Fibroblast of gingiva (primary cell): Measurements from ENCODE around the gene ABCA6.
"Not testable (repeated sequence)": the region's sequence is repeated elsewhere in the genome, so short reads cannot be mapped to it uniquely, and the experiment has no call there.

Source experiments
- DNase-seq: peaks from one replicate; pipeline ENCODE4 v3.0.0-alpha.2; 2011; ENCODE audit warnings: low read depth

ABCA6 gene, protein sequence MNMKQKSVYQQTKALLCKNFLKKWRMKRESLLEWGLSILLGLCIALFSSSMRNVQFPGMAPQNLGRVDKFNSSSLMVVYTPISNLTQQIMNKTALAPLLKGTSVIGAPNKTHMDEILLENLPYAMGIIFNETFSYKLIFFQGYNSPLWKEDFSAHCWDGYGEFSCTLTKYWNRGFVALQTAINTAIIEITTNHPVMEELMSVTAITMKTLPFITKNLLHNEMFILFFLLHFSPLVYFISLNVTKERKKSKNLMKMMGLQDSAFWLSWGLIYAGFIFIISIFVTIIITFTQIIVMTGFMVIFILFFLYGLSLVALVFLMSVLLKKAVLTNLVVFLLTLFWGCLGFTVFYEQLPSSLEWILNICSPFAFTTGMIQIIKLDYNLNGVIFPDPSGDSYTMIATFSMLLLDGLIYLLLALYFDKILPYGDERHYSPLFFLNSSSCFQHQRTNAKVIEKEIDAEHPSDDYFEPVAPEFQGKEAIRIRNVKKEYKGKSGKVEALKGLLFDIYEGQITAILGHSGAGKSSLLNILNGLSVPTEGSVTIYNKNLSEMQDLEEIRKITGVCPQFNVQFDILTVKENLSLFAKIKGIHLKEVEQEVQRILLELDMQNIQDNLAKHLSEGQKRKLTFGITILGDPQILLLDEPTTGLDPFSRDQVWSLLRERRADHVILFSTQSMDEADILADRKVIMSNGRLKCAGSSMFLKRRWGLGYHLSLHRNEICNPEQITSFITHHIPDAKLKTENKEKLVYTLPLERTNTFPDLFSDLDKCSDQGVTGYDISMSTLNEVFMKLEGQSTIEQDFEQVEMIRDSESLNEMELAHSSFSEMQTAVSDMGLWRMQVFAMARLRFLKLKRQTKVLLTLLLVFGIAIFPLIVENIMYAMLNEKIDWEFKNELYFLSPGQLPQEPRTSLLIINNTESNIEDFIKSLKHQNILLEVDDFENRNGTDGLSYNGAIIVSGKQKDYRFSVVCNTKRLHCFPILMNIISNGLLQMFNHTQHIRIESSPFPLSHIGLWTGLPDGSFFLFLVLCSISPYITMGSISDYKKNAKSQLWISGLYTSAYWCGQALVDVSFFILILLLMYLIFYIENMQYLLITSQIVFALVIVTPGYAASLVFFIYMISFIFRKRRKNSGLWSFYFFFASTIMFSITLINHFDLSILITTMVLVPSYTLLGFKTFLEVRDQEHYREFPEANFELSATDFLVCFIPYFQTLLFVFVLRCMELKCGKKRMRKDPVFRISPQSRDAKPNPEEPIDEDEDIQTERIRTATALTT (N-terminal part only)

DNA sequence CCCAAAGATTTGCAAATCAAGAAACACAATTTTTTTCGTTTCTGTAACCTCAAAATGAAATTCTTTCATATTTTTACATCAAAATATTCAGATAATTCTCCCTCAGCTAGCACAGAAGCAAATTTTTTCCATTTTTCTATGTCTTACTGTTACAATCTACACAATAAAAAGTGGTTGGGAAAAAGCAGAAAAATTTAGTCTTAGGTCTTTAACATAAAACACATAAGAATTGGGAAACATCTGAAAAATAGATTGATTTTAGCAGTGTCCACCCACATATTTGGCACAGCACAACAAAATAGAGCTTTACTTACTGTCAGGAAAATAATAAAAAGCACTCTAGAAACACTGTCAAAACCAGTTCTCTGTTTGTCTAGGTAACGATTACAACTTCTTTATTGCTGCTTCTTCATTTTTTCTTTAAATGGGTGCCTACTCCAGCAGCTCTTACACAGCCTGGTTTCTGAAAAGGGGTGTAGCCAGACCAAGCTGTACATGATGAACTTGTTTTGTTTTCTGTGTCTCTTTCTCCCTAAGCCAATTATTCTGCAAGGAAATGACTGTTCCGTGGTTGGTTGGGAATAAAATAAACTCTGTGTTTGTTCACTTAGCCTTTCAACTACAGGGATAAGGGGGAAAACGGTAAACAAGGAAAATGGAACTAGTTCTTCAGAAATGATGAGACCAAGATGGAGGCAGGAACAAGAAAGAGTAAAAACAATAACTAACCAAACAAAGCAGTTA, at the start of gene ABCA6:
Gene ABCA6, minus strand, starts transcription at position 465 of the 744 bp plus-strand sequence. CDS start 1,192 bp downstream, outside the sequence.
- peak; percentile 76 for DNase-seq

GRCh38 chr17:69188796-69189195, 47.1 kb upstream of the ABCA6 start:
- DNase-seq, result no peak

DNA sequence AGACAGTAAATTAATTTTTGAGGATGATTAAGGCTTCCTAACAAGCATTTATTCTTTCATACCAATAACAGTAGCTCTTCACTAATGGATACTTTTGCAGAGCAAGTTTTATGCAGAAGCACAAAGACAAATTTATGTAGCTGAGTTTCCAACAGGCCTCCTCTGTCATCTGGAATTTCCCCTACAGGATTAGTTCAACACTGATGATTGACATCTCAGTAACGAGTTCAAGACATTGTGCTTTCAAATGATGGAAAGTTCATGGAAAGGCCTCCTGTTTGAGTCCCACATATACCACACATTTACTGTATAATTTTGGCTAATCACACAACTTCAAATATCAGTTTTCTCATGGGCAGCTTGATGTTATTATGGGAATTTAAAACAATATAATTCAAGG, 46.4 kb upstream of the ABCA6 start:
- DNase-seq, result no peak

DNA sequence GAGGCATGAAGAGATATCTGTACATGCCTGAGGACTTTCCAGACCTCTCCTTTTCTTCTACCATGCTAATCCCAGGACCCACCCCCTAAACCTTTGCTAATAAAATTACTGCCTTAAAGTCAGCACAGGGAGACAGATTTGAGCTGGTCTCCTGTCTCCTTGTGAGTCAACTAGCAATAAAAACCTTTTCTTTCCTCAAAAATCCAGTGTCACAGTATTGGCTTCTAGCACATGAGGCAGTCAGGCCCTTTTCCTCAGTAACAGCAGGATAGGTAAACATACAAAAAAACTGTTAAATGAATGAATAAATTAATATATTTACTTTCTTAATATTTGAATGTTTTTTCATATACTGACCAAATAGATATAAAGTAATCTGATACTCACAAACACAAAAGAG, 45.6 kb upstream of the ABCA6 start:
- no peak for DNase-seq

- peak; percentile 47 for DNase-seq
Observed at GRCh38 chr17:69179227-69179952, 37.7 kb upstream of the ABCA6 start.

DNA sequence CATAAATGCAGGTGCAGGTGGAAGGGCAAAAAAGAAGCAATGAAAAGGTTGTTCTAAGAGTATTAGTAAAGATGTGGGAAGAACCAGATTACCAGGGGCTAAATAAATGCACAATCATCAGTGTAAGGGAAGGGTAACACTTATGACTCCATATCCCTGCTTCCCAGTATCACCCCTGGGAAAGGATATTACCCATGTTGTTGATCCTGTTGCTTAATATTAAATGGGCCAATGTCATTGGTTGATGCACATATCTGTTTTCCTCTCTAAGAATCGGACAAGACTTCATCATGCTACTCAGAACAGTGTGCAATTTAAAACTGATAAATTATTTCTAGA, 34.7 kb upstream of the ABCA6 start:
- DNase-seq, result no peak

DNA sequence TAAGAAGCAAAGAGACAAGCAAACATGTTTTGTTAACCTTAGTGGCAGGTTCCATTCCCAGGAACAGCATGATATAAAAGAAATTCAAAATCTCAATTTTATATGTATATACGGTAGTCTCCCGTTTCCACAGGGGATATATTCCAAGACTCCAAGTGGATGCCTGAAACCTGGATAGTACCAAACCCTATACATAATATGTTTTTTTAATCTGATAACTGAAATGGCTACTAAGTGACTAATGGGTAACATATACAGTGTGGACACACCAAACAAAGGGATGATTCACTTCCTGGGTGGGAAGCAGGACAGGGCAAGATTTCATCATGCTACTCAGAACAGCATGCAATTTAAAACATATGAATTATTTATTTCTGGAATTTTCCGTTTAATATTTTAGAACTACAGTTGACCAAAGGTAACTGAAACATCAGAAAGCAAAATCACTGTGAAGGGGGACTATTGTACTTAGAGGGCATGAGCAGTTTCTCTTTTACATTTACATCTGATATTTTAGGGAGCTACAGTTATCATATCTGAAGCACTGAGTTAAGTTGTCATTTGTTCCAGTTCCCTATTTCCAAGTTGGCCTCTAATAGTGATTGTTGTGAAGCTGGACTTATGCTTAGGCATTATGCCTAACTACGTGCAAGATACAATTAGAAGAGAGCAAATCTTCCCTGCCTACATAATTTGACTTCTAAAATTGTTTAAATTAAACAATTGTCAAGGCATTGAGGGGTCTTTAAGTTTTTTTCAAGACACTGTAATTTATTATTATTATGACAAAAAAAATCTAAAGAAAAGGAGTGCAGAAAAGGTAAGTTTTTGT, 34.1 kb upstream of the ABCA6 start:
- peak; percentile 86 for DNase-seq

- no peak for DNase-seq
Observed at GRCh38 chr17:69175262-69175624, 33.5 kb upstream of the ABCA6 start.

DNA sequence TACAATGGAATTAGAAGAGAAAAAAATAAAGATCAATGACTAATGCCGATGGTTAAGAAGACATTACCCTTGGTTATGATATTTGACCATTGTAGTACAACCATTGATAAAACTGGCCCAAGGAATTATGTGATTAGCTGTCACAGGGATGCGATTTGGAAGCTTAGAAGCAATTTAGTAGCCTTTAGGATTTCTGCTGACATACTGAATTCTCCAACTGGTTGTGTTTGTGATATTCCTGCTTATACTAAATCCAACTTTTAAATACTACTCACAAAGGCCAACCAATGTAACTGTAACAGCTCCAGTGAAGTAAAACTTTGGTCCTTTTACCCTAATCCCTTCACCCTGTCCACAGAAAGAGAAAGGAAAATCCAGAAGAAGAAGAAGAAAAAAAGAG, 31.4 kb upstream of the ABCA6 start:
- DNase-seq, result no peak

- no peak for DNase-seq
Observed at GRCh38 chr17:69170377-69170776, 28.7 kb upstream of the ABCA6 start.

DNA sequence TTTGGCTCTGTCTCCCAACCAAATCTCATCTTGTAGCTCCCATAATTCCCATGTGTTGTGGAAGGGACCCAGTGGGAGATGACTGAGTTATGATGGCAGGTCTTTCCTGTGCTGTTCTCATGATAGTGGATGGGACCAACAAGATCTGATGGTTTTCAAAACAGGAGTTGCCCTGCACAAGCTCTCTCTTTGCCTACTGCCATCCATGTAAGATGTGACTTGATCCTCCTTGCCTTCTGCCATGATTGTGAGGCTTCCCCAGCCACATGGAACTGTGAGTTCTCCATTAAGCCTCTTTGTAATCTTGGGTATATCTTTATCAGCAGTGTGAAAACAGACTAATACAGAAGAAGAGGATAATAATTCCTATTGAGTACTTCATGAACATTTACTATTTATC, 26.9 kb upstream of the ABCA6 start:
- DNase-seq, result not testable (repeated sequence)

GRCh38 chr17:69166957-69167356, 25.3 kb upstream of the ABCA6 start:
- no peak for DNase-seq

DNA sequence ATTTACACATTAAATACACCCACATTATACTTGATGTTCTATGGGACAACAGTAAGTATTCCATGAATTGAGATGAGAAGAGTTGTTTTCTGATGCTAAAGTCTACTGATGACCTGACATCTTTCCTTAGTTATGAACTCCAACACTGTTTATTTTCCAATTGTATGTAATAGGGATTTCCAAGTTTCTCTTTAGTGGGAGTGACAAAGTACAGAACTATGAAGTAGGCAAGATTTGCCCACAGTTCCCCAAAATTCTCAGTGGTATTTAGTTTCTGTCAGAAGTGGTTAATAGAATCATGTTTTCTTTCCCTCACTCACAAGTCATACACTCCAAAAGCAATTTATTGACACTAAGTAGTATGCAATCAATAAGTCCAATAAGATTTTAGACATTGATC, 22.5 kb upstream of the ABCA6 start:
- DNase-seq, result no peak

DNA sequence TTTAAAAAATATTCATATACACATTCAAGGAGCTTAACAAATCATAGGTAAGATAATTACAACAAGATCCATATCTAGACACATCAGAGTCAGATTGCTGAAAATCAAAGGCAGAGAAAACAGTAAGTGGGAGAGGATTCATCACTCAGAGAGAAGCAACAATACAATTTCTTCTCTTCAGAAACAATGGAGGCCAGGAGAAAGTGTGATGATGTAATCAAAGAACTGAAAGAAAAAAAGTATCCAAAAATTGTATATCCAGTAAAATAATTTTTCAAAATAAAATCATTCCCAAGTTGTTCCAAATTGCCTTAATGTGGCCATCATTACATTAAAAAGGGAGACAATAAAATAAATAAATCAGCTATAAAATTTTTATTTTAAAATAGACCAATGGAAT, 17.7 kb upstream of the ABCA6 start:
- no peak for DNase-seq

GRCh38 chr17:69154267-69154666, 12.6 kb upstream of the ABCA6 start:
- DNase-seq, result no peak

DNA sequence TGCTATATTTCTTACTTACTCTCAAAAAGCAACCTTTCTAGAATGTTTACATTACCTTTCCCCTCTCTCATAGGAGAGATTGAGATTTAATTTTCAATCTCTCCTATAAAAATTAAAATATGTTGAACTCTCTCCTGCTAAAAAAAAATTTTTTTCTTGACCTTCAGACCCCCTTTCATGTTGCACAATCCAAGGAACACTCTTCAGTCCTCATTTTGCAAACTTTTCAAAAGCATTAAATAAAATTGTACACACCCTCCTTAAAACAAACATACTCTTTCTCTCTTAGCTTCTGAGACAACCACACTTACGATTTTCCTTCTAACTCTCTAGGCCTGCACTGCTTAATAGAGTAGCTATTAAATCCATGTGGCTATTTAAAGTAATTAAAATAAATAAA, 8.6 kb upstream of the ABCA6 start:
- DNase-seq, result no peak

GRCh38 chr17:69147460-69147859, 5.8 kb upstream of the ABCA6 start:
- no peak for DNase-seq

GRCh38 chr17:69144331-69145255, 2.9 kb upstream of the ABCA6 start:
- DNase-seq, result peak; percentile 13

GRCh38 chr17:69143683-69144231, 2.1 kb upstream of the ABCA6 start:
- no peak for DNase-seq
